Retinal pigment epithelial cell (primary cell): ENCODE results near the gene CDO1.
A peak's percentile ranks its signal among the peaks of the same experiment; 100 is the strongest.
"Not testable (repeated sequence)": the region's sequence is repeated elsewhere in the genome, so short reads cannot be mapped to it uniquely, and the experiment has no call there.

Source experiments
- DNase-seq: peaks from one replicate; pipeline ENCODE4 v3.0.0-alpha.2; 2010; ENCODE audit warnings: low read depth
- H3K4me3 ChIP-seq: 2 replicates; pipeline ENCODE4 v1.5.1; 2011; ENCODE audit warnings: mild to moderate bottlenecking, low read length, control low read depth, moderate library complexity
- CTCF ChIP-seq: conservative IDR thresholded peaks from 2 replicates; pipeline ENCODE4 v1.5.1; 2011; ENCODE audit warnings: low read depth, low read length, control low read depth, inconsistent platforms

The CDO1 gene

DNA sequence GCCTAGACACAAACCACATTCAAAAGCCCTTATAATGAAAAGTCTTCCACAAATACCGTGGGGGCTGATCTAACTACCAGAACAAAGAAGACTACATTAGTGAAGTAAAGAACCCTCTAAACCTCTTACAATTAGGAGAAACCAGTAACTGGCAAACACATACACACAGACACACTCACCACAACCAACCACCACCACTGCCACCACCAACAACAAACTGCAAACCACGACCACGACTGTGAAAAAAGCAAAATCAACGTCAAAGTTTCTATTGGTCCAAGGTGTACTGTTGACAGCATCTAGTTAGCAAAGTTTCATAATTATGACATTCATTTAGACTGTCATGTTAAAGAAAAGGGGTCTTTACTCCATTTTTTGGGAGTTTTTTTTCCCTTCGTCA lies 2.7 kb downstream of the CDO1 start:
- H3K4me3 ChIP-seq: peak overlapping the region; percentile 86
- TF ChIP-seq CTCF: no peak
- no peak for DNase-seq

DNA sequence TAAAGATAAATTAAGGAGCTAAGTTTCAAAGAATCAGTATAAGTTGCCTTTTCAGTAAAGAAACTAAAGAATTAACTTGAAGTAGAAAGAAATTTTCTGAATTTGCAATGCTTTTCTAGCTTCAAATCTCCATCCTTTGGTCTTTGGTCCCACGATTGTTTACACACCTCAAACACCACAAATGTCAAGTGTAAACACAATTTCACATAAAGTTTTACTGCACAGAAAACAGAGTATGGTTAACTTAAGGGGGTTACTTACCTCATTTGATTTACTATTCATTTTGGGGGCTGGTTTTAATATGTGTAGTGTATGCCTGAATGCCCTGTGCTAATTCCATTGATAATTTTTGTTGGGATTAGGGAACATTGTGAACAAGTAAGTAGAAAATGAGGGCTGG lies 4.1 kb downstream of the CDO1 start:
- H3K4me3 ChIP-seq: no peak overlapping the region
- no peak for TF ChIP-seq CTCF
- no peak for DNase-seq

DNA sequence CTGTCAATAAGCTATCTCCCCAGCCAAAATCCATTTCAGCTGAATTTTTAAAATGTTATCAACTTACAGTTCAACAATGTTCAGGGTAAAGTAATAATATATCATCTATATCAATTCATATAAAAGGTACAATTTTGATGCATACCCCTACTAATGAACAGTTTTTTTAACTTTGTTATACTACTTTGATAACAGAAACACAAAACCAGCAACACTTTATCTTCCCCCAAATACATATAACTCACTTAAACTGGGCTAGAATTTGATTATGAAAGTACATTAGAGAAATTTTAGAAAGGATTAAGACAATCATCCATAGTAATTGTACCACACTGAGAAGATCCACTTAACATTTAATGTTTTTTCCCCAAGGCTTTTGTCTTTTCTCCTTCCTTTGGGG lies 5.1 kb downstream of the CDO1 start:
- no peak overlapping the region for H3K4me3 ChIP-seq
- no peak for DNase-seq
- TF ChIP-seq CTCF: no peak

DNA sequence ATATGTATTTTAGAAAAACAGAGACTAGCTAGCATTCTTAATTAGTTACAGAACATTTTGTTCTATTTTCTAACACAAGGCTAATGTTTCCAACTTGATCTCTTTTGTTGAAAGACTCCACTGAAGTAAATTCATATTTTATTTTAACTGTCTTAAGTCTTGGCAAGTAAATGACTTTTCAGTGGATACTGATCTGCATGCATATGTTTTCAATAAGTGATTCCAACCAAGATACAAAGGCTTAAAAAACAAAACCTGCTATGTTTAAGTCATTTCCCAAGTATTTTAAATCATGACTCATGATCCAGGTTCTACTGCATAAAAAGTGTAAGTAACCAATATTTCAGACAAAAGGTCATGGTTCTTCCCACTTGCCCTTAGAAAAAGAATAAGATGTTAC lies 5.7 kb downstream of the CDO1 start:
- no peak for TF ChIP-seq CTCF
- no peak for DNase-seq
- H3K4me3 ChIP-seq: no peak overlapping the region

GRCh38 chr5:115809946-115810345 lies 6.5 kb downstream of the CDO1 start:
- no peak overlapping the region for H3K4me3 ChIP-seq
- no peak for TF ChIP-seq CTCF
- DNase-seq: no peak

DNA sequence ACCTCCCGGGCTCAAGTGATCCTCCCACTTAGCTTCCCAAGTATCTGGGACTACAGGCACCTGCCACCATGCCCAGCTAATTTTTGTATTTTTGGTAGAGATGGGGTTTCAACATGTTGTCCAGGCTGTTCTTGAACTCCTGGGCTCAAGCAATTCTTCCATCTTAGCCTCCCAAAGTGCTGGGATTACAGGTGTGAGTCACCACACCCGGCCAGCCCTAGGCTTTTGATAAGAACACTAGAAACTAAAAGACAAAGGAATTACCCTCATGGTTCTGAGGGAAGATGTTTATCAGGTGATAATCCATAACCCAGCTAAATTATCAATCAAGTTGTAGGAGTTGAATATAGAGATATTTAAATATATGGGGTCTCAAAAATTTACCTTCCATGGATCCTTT lies 8.4 kb downstream of the CDO1 start:
- not testable (repeated sequence) for DNase-seq, H3K4me3 ChIP-seq

DNA sequence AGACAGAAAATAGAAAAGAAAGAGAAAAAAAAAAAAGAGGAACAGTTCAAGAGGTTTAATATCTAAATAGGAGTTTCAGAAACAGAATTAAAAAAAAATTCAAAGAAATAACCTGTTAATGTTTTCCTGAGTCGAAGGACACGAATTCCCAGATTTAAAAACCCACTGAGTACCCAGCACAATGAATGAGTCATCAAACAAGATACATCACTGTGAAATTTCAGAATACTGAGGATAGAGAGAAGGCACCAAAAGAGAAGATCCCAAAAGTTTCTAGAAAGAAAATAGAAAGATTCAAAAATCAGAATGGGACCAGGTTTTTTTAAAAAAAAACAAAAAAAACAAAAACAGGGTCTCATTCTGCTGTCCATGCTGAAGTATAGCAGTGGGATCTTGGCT lies 8.8 kb downstream of the CDO1 start:
- no peak for DNase-seq
- no peak overlapping the region for H3K4me3 ChIP-seq
- TF ChIP-seq CTCF: no peak
